Measurements from ENCODE around the gene CBL.

DNA sequence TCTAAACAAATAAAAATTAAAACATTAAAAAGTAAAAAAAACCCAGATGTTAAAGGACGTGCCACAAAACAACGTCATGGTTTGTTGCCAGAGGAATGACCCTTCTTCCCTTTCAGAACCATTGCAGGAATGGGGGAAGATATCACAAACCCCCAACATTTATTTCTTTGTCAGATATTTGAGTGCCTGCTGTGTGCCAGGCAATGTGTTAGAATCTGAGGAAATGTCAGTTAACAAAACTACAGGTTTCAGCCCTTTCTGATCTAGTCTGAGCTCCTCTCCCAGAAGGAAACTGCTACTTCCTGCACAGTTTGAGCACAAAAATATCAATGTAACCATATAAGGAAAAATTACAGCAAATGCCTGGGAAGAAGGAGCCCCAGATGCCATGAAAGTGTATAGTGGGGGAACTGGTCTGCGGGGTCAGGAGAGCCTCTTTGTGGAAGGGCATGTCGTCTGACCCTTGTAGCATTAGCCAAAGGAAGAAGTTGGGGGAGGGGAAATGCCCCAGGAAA is 27.9 kb upstream of the CBL start:
- TF ChIP-seq, protein P1, sequence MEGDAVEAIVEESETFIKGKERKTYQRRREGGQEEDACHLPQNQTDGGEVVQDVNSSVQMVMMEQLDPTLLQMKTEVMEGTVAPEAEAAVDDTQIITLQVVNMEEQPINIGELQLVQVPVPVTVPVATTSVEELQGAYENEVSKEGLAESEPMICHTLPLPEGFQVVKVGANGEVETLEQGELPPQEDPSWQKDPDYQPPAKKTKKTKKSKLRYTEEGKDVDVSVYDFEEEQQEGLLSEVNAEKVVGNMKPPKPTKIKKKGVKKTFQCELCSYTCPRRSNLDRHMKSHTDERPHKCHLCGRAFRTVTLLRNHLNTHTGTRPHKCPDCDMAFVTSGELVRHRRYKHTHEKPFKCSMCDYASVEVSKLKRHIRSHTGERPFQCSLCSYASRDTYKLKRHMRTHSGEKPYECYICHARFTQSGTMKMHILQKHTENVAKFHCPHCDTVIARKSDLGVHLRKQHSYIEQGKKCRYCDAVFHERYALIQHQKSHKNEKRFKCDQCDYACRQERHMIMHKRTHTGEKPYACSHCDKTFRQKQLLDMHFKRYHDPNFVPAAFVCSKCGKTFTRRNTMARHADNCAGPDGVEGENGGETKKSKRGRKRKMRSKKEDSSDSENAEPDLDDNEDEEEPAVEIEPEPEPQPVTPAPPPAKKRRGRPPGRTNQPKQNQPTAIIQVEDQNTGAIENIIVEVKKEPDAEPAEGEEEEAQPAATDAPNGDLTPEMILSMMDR (IDR thresholded peaks at IDR 0.05), result no peak
- TF ChIP-seq POLR2A (IDR thresholded peaks at IDR 0.05), result no peak
